DMS114 treated with DMSO at 0.1 percent for 48 hours (cell line): Measurements from ENCODE around the gene MYO1A.
"Not testable (repeated sequence)": the region's sequence is repeated elsewhere in the genome, so short reads cannot be mapped to it uniquely, and the experiment has no call there.

ENCODE experiments used
- DNase-seq: peaks from one replicate; lab custom pipeline; 2025; ENCODE audit not compliant: unreplicated experiment; lab: John Stamatoyannopoulos, UW

MYO1A gene

DNA sequence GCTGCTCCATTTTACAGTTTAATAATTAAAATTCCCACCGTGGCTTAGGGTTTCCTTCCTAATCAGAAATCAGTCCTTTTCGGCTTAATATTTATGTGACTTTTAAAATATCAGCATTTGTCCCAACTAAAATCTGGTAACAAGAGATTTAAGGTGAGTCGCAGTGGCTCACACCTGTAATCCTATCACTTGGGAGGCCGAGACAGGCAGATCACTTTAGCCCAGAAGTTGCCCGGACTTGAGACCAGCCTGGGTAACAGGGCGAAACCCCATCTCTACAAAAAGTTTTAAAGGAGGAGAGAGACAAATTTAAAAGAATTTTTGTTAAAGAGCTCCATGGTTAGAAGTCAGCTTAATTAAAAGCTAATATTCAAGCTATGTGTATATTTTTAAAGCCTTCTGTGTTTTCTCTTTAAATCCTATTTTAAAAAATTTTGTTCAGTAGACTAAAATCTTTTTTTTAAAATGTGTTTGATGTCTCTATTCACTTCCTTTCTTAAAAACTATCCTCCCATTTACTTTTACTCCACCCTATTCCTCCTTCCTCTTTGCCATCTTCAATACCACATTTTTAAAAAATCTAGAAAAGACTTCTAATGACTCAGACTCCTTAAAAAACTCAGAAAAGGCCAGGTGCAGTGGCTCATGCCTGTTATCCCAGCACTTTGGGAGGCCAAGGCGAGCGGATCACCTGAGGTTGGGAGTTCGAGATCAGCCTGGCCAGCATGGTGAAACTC, 29.8 kb downstream of the MYO1A start:
- no peak for DNase-seq

DNA sequence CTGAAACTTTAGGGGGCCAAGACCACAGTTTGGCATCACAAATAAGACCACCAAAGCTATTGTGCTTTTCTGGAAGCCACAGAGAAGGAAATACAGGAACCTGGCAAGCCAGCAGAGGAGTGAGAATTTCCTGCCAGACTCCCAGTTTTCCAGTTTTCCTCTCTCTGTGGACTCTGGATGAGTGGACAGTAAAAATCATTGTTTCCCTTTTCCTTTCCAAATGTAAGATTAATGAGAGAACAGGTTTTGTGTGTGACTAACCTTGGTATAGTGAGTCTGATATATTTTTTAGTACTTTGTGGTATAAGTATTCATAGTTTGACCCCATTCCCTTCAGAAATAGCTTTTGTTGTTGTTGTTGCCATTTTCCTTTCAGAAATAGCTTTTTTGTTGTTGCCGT, 31.0 kb downstream of the MYO1A start:
- DNase-seq: no peak

DNA sequence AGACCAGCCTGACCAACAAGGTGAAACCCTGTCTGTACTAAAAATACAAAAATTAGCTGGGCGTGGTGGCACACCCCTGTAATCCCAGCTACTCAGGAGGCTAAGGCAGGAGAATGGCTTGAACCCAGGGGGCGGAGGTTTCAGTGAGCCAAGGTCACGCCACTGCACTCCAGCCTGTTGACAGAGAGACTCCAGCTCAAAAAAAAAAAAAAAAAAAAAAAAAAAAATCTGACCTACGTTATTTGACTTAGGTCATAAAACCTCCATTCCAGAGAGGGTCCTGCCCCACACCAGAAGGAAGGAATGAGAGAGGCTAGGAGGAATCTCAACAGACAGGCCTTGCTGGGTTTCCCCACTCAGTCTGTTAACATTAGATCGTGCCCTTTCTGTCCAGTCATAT, 31.6 kb downstream of the MYO1A start:
- not testable (repeated sequence) for DNase-seq

DNA sequence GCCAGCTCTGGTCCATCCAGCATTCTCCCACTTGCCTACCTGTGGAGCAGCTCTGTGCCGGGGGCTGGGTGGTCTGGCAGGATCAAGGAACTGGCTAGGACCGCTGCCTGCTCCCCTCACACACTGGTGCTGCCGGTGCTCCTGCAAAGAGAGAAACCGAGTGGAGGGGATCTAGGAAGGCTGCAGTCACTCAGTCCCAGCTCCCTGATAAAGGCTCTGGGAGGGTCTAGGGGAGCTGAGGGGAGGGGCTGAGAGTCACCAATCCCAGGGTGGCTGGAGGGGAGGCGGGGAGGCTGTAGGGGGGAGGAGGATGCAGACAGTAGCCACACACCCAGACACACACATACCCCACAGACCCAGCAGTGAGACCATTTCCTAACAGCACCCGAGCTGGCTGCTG, 33.6 kb downstream of the MYO1A start, which contains the start of gene TAC3:
Gene TAC3 (minus strand): TSS at position 182 of the 400 bp plus-strand sequence. CDS start 732 bp downstream, outside the sequence.
- no peak for DNase-seq

DNA sequence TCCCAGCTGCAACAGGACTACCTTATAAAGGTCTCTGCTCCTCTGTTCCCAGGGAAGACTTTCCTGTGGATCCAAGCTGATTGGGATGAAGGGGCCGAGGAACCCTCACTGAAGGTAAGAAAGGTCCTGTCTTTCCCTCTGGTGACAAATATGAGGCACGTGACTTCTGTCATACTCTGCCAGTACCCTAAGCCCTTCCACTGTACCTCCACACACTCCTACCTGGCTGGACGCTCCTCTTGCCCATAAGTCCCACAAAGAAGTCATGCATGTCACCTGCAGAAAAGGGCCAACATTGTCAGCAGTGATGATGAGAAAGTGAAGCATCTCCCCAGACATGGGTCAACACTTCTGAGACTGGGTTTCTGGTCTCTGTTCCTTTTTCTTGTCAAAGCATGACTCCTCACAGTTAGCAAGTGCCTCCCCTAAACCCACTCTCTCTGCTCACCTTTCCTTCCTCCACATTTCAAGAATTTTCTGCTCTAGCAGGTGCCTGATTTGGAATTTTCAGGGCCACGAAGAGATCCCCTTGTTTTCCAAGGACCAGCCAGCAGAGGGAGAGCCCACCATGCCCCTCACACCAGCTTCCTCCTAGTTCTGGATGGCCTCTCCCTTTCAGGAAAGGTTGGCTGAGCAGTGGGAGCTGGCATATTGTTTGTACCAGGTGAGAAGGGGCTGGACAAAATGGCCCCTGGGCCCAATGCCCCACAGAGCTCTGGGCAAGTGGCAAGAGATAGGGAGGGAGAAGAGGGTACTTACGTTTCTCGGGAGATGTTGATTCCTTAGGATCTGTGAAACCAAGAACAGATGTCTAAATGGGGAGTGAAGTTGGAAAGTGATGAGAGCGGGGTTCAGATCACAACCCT, 37.1 kb downstream of the MYO1A start:
- no peak for DNase-seq

DNA sequence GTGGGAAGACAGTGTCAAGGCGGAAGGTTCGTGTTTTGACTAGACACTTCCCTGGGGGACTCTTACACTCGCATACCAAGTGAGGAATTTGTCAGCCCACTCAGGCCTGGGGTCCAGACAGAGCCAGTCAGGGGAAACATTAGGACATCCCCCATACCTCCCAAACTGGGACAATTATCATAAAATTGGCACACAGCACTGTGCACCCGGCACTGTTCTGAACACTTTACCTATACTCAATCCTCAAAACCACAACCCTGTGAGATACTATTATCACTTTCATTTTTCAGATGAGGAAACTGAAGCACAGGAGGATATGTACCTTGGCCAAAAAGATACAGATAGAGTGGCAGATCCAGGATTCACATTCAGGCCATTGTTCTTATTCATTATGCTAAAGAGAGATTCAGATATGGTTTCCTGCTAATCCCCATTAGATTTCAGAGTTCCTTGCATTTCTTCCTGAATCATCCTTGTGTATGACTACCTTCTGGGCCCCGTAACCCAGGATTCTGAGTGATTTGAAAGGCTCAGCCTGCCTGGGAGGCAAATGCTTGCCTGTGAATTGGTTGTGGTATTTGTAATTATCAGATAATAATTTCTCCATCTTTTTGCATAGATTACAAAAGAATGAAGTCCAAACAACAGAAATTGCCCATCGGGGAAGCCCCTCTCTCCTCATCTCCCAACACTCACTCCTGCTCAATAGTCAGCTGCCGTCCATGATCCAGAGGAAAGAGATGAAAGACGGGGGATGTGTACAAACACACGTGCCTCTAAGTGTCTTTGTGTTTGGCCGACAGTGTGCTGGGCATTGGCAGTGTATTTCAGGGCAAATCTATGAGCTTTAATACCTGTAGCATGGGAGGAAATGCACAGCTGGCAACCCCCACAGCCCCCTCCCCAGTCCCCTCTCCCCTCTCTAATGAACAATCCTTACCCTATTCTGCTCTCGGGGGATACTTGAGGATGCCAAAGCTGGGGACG, 38.2 kb downstream of the MYO1A start:
- DNase-seq: no peak

DNA sequence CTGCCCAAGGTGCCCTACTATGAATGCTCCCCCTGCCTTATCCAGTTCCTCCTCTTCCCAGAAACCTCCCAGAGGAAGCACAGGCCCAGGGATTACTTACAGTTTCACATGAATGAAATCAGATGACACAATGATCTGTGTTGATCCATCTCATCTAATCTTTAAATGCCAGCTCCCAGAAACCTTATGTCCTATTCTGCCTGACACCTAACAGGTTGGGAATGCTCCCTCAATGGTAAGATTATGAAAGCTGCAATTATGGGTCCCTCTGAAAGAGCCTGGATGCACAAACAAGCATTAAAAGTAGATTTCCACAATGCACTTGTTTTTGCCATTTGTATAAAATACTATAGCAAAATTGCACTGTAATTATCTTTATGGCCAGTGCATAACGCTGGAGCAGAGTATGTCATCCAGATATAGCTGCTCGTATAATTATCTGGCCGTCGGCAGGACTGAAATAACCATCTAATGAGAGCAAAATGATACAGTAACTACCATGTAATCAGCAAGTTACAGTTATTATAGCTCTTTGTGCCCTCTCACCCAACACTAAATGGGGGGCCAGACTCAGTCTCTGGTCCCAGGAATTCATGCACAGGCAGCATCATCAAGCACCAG, 39.2 kb downstream of the MYO1A start:
- no peak for DNase-seq

DNA sequence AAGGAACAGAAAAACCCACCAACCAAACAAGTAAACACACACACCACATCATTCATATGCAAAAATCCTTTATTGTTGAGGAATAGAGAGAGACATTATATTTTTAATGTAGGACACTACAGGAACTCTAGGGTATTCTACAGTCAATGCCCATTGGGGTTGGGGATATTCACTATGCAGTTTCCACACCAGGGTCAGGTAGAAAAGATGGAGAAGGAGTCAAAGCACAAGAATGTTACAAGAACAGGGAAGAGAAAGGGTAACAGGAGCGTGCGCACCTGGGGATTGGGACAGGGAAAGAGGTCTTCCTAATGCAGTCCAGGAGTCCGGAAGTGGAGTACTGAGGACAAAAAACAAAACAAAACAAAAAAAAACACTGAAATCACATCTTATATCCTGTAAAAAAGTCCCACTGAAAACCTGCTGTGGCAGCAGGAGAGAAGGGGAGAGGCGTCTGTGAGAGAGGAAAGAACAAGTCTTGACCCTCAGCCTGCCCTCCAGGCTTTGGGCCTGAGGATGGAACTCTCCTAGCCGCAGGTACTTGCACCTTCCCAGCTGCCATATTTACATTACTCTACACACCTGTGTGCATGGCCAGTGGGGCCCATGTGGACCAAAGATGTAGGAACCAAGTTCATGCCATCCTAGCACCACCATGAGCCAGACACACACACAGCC, 39.8 kb downstream of the MYO1A start:
- DNase-seq: no peak

DNA sequence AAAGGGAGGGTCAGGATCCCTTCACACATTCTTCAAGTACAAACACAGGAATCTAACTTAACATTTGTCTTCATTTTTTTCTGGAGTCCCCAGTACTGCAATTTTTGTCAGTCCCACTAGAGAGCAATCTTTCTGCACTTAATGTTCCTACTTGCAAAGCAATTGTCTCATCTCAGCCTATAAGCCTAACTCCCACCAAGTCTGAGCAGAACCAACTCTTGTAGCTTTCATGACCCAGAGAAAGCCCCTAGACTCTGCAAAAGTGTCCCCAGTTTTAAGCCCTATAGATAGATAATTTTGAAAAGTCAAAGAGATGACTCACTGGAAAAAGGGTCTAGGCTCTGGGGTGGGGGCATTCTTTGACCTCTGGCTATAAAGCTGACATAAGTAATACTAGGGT, 41.8 kb downstream of the MYO1A start:
- peak; percentile 72 for DNase-seq

DNA sequence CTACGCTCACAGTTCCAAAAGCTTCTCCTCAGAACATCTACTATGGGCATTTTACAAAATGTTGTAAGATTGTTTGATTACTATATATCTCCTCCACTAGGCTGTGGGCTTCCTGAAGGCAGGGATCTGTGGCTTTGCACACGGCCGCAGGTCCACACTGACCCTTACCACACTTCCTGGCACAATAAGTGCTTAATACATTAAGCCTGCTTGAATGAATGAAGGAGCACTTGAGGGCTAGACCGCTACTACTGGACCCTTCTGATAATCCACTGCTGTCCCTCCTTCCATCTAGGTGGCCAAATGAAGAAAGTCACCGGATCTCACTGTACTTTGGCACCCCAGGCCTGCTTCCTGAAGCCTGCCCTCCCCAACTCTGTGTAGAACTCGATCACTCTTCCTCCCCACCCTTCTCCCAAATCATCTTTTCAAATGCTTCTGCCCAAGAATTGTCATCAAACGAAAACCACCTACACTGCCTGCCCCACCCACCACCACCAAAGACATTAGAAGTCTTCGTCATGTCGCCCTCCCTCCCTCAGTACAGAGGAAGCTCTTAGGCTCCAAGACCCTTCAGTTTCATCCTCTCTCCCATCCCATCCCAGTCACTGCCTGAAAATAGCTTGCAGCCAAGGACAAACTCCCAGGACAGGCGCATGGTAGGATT, 43.0 kb downstream of the MYO1A start:
- DNase-seq: no peak

DNA sequence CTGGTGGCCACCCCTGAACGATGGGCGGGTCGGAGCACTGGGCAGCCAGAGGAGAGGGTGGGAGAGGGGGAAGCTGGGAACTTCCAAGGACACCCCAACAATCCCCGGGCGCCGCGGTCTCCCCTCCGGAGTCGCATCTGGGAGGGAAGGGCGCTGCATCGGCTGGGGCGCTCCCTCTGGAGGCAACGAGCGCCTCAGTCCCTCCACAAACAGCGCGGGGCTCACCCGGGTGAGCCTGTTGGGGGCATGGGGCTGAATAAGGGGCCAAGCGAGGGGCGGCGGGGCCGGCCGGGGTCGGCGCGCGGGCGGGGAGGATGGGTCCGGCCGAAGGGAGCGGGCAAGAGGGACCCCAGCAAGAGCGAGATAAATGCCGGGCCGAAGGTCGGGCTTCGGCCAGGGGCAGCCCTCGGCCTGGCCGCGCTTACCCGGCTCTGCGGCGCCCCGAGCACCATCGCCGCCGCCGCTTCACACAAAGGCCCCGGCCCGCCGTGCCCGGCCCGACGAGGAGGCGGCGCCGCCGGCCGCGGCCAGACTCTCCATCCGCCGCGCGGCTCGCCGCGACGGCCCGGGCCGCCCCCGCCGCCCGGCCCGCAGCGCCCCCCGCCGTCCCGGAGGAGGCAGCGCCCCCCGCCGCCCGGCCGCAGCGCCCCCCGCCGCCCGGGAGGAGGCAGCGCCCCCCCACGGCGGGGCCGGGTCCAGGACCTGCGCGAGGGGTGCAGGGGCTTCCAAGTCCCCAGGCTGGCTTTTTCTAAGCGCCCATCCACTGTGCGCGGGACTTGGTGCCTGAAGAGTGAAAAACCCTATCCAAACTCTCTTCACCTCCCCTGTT, 43.7 kb downstream of the MYO1A start, which contains the start of gene ZBTB39:
Gene ZBTB39 (minus strand): TSS at position 567 of the 829 bp plus-strand sequence. CDS start 1,629 bp downstream, outside the sequence.
- DNase-seq: peak; percentile 32

DNA sequence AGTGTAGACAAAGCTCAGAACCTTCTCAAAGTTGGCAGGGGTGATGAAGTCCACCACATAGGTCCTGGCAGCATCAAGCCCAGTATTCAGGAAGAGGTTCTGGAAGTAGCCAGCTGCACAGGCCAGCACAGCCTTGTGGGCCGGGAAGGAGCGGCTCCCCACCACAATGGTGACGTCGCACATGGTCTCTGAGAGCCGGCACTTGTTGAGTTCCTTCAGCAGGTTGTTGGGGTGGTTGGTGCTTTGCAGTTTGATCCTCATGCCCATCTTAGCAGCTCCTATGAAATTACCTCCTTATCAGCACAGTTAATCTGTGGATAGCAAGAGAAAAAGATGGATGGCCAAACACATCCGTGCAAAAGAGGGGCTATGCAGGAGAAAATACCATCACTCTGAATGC, 45.3 kb downstream of the MYO1A start:
- DNase-seq: no peak

DNA sequence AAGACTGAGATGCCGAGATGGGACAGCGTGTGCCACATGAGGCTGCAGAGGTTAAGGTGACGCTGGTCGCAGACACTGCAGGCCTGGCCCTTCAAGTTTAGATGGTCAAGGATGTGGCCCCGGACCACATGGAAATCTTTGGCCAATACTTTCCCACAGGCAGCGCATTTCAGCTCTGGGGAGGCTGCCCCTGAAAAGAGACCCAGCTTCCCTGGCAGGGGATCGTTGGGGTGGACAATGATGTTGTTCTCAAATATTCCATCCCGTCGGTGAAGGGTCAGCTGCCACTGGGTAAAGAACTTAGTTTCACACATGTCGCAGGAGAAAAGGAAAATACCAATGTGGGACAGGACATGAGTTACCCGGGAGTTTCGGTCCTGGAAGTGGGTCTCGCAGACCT, 46.5 kb downstream of the MYO1A start:
- no peak for DNase-seq

DNA sequence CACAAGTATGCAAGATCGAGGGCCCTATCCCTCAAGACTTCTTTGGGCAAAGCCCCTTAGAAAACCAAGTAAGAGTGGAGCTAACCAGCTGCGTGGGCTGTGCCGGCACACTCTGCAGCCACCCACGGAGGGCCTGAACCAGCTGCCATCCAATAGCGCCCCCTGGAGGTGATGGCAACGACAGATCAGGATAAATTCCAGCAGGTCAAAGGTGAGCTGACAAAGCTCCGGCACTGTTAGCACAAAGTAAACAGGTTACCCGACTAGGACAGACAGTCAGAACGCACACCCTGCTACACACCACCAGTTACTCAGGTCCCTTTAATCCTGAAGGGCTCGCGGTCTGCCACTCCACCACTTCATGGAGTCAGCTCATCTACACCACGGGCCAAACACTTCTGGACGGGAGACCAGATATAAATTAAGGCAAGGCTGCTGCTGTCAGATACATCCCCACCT, 48.5 kb downstream of the MYO1A start:
- peak; percentile 14 for DNase-seq

DNA sequence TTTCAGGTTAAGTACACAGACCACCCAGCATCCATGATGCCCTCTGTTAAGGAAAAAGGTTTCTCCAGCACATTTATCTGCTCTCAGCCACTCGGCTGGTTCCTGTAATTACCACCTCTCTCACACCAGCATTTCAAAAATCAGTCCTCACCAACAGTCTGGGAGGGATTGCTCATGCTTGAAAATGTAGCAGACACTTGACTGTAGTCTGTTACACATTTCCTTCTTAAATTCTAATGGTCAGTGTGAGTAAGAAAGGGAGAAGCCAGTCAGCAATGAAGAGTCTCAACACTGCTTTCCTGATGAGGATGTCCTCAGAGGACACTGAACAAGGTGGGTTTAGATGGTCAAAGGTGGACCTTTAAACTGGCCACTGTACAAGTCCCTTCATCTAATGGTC, 49.5 kb downstream of the MYO1A start:
- DNase-seq: no peak

DNA sequence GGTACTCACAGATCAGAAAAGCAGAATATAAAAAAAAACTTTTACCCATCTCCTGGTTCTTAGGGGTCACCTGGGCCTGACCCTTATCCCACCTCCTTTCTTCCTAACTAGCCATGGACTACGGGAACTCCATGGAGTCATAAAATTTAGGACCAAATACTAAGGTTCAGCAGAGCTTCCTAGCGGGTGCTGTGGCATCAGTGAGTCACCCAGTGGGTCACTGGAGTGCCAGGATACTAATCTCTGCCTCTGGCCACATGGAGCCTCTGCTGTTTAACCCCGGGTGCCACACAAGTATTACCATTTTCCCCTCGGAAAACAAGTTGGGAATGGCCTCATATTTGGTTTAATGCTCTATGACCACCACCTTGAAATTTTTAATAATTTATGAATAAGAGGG, 50.5 kb downstream of the MYO1A start:
- no peak for DNase-seq

DNA sequence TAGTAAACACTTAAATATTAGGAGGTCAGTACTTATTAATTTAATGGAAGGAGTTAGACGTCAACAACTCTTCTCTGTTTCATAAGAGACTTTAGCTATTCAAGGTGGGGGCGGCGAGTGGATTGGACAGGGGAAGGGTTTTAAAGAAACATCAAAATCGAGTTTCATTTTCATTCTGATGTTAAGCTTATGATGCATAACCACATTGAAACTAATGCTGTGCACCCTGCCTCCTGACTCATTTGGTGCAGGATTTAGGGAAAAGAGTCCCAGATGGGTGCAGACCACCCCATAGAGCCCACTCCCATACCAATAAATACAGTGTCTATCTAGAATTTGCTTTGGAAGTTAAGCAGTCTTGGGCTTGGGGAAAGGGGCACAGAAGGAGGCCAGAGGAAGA, 50.9 kb downstream of the MYO1A start:
- no peak for DNase-seq

DNA sequence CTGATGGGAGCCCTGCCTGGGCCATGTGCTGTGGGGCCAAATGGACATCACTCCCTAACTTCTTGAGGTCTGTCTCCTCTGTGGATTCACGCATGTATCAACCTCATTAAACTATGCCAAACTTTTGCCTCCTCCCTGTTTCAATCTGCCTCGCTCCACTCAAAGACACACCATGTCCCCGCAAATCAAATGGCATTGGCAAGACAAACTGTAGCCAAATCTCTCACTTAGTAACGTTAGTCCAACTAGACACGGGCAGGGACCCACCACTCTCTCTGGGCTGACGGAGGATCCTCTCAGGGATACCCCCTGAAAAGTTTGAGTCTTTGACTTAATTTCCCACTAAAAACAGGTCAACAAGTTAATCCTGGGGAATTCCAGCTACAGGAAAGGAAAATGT, 51.6 kb downstream of the MYO1A start:
- no peak for DNase-seq
